GM12878 (cell line): ENCODE data around the gene EIF2S1. TPM values are rescaled to one million over a fixed set of nuclear protein-coding genes. Genes with fewer than 3 reads are reported as not detected.

Experiments used
- FOXM1 ChIP-seq: IDR thresholded peaks from 2 replicates; pipeline ENCODE4 v1.6.1; 2012; ENCODE audit warnings: low read depth, mild to moderate bottlenecking, inconsistent platforms, low read length, moderate library complexity
- MXI1 ChIP-seq: fragments of 150-350 bp; IDR thresholded peaks from 2 replicates; pipeline ENCODE4 v1.6.1; 2011; ENCODE audit warnings: low read depth, mild to moderate bottlenecking, inconsistent platforms, low read length, improper control_type of control experiment
- PML ChIP-seq: IDR thresholded peaks from 2 replicates; pipeline ENCODE4 v1.6.1; 2012; ENCODE audit warnings: low read length, inconsistent platforms
- STAT1 ChIP-seq: fragments of 450-650 bp; conservative IDR thresholded peaks from 2 replicates; pipeline ENCODE4 v1.6.1; 2014; ENCODE audit warnings: antibody characterized with exemption, mild to moderate bottlenecking
- TCF12 ChIP-seq: IDR thresholded peaks from 2 replicates; pipeline ENCODE4 v1.6.1; 2011; ENCODE audit warnings: low read depth, mild to moderate bottlenecking, low read length
- polyA plus RNA-seq, 11 experiments: library from polyadenylated mRNA; depleted of rRNA in 4 of 11; unstranded in 6 of 11; stranded (reverse) in 5 of 11; fragments of >200 nt; fragmentation: Nextera tagmentation in 4 of 11; fragmentation: Illumina TruSeq in 1 of 11; extraction: Ambion mirVana in 4 of 11; extraction: Trizol in 1 of 11; gene quantifications; 1 replicate in 1 of 11; 2 replicates in 10 of 11; pipeline versions ENCODE4 v1.2.1 to v1.2.3, GENCODE V29; 2011 to 2016; ENCODE audit warnings: inconsistent platforms in 2 of 11, missing spikeins in 2 of 11, low read depth in 1 of 11
- total RNA-seq, 4 experiments: library from RNA; depleted of rRNA in 3 of 4; stranded (reverse); fragments of >200 nt in 3 of 4; fragmentation: Illumina TruSeq in 1 of 4; extraction: Trizol in 1 of 4; gene quantifications; 2 replicates each; pipeline versions ENCODE4 v1.2.1 to v1.2.3, GENCODE V29; 2013 to 2021
- TF ChIP-seq, protein P1 (sequence below): fragments of 450-650 bp; IDR thresholded peaks from 2 replicates; pipeline ENCODE4 v1.6.1; 2017; ENCODE audit warnings: mild to moderate bottlenecking, low read depth, inconsistent platforms; ENCODE audit not compliant: poor library complexity, severe bottlenecking
- TF ChIP-seq, protein P2 (sequence below): fragments of 450-650 bp; IDR thresholded peaks from 2 replicates; pipeline ENCODE4 v1.6.1; 2017; ENCODE audit warnings: antibody characterized with exemption, mild to moderate bottlenecking, moderate library complexity

EIF2S1 gene
- total and polyA plus RNA-seq, 10 of the 15 experiments (the other 5 are each of a cell fraction or from before 2014, with no cell fraction given), result 155 to 563 (median 262) TPM

GRCh38 chr14:67359775-67360469 lies at the start of gene EIF2S1, which contains the start of gene ATP6V1D (continued):
- TF ChIP-seq STAT1 (0 out of 2 replicates have a peak, but pooled peaks have one; percentile 70), TCF12 (peak; percentile 64; the same call in 1 of the 2 replicates), PML (peak; percentile 86), MXI1 (peak; percentile 93), FOXM1 (no peak)
- TF ChIP-seq, protein P1, sequence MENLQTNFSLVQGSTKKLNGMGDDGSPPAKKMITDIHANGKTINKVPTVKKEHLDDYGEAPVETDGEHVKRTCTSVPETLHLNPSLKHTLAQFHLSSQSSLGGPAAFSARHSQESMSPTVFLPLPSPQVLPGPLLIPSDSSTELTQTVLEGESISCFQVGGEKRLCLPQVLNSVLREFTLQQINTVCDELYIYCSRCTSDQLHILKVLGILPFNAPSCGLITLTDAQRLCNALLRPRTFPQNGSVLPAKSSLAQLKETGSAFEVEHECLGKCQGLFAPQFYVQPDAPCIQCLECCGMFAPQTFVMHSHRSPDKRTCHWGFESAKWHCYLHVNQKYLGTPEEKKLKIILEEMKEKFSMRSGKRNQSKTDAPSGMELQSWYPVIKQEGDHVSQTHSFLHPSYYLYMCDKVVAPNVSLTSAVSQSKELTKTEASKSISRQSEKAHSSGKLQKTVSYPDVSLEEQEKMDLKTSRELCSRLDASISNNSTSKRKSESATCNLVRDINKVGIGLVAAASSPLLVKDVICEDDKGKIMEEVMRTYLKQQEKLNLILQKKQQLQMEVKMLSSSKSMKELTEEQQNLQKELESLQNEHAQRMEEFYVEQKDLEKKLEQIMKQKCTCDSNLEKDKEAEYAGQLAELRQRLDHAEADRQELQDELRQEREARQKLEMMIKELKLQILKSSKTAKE, result peak; percentile 80
- TF ChIP-seq, protein P2, sequence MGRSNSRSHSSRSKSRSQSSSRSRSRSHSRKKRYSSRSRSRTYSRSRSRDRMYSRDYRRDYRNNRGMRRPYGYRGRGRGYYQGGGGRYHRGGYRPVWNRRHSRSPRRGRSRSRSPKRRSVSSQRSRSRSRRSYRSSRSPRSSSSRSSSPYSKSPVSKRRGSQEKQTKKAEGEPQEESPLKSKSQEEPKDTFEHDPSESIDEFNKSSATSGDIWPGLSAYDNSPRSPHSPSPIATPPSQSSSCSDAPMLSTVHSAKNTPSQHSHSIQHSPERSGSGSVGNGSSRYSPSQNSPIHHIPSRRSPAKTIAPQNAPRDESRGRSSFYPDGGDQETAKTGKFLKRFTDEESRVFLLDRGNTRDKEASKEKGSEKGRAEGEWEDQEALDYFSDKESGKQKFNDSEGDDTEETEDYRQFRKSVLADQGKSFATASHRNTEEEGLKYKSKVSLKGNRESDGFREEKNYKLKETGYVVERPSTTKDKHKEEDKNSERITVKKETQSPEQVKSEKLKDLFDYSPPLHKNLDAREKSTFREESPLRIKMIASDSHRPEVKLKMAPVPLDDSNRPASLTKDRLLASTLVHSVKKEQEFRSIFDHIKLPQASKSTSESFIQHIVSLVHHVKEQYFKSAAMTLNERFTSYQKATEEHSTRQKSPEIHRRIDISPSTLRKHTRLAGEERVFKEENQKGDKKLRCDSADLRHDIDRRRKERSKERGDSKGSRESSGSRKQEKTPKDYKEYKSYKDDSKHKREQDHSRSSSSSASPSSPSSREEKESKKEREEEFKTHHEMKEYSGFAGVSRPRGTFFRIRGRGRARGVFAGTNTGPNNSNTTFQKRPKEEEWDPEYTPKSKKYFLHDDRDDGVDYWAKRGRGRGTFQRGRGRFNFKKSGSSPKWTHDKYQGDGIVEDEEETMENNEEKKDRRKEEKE, result no peak
- TF ChIP-seq, all 136 proteins: peak for 61
